Activated T-helper 1 cell treated with anti-CD3 and anti-CD28 coated beads, Interleukin-12 subunit alpha, Interleukin-12 subunit beta, Interleukin-2, Interleukin-4 antibody, amounts not matched to agents 30 ng/mL and 10 ng/mL and 1 ng/mL, durations not matched to agents 14 hours and 24 hours and 36 hours (primary cell): Measurements from ENCODE around the gene PMFBP1. TPM values are rescaled to one million over a fixed set of nuclear protein-coding genes. Genes with fewer than 3 reads are reported as not detected.

ENCODE experiments used
- DNase-seq: peaks from one replicate; pipeline ENCODE4 v3.0.0; 2021; ENCODE audit warnings: low spot score
- H3K27ac Mint-ChIP-seq: one replicate; pipeline ENCODE4 v1.8.0; 2021; ENCODE audit warnings: mild to moderate bottlenecking, mixed read lengths
- H3K27me3 Mint-ChIP-seq: one replicate; pipeline ENCODE4 v1.8.0; 2022; ENCODE audit warnings: mild to moderate bottlenecking, moderate library complexity, mixed read lengths; ENCODE audit not compliant: insufficient read depth
- H3K36me3 Mint-ChIP-seq: one replicate; pipeline ENCODE4 v1.8.0; 2021; ENCODE audit warnings: low read depth, mixed read lengths
- H3K4me1 Mint-ChIP-seq: one replicate; pipeline ENCODE4 v1.8.0; 2021; ENCODE audit warnings: low read depth, mixed read lengths
- H3K4me3 Mint-ChIP-seq: one replicate; pipeline ENCODE4 v1.8.0; 2021; ENCODE audit warnings: mild to moderate bottlenecking, moderate library complexity, mixed read lengths
- H3K9me3 Mint-ChIP-seq: one replicate; pipeline ENCODE4 v1.8.0; 2021; ENCODE audit warnings: mixed read lengths
- intact Hi-C: fragments of 100-400 bp; cut with micrococcal nuclease; formaldehyde crosslinking; loops from one replicate; pipeline ENCODE4 v1.15.1; 2024
- total RNA-seq: library from RNA; stranded (reverse); gene quantifications from 2 replicates; pipeline ENCODE4 v1.2.3, GENCODE V29; 2022

Gene PMFBP1
- total RNA-seq = 0.12 and 0.39 TPM in 2 replicates

- Mint-ChIP-seq H3K4me1 (no peaks in the 10 kb centered on the region), H3K4me3 (no peak within 1 kb of the TSS), H3K36me3 (no peaks in the 10 kb centered on the region), H3K9me3 (peaks cover 11% of the 10 kb centered on the region), H3K27ac (no peak within 1 kb of the TSS), H3K27me3 (no peaks in the 10 kb centered on the region)
- no peak for DNase-seq
- intact Hi-C loops = no loop called here
Measured at GRCh38 chr16:72172105-72173034, at the start of gene PMFBP1. Gene PMFBP1 (minus strand): TSS chr16:72172155. CDS start chr16:72171208, 947 bp downstream.

- intact Hi-C loops = no loop called here
- no peak for DNase-seq
- Mint-ChIP-seq H3K4me3 (no peak overlapping the region), H3K36me3 (no peaks in the 10 kb centered on the region), H3K27ac (no peak overlapping the region), H3K27me3 (peaks cover 6% of the 10 kb centered on the region), H3K4me1 (no peaks in the 10 kb centered on the region), H3K9me3 (no peaks in the 10 kb centered on the region)
Measured at GRCh38 chr16:72221630-72222024, 49.7 kb upstream of the PMFBP1 start.

GRCh38 chr16:72220875-72221629 is 49.1 kb upstream of the PMFBP1 start:
- Mint-ChIP-seq H3K27ac (no peak overlapping the region), H3K36me3 (no peaks in the 10 kb centered on the region), H3K4me1 (no peaks in the 10 kb centered on the region), H3K9me3 (no peaks in the 10 kb centered on the region), H3K27me3 (peaks cover 6% of the 10 kb centered on the region), H3K4me3 (no peak overlapping the region)
- intact Hi-C loops = no loop called here
- no peak for DNase-seq

GRCh38 chr16:72219282-72219681 is 47.3 kb upstream of the PMFBP1 start:
- H3K27me3 Mint-ChIP-seq = peaks cover 6% of the 10 kb centered on the region
- H3K9me3 Mint-ChIP-seq = no peaks in the 10 kb centered on the region
- no peaks in the 10 kb centered on the region for H3K4me1 Mint-ChIP-seq
- intact Hi-C loops = no loop called here
- H3K27ac Mint-ChIP-seq = no peak overlapping the region
- no peak overlapping the region for H3K4me3 Mint-ChIP-seq
- no peaks in the 10 kb centered on the region for H3K36me3 Mint-ChIP-seq
- DNase-seq = no peak

- Mint-ChIP-seq H3K27me3 (peaks cover 5% of the 10 kb centered on the region), H3K9me3 (no peaks in the 10 kb centered on the region), H3K4me3 (no peak overlapping the region), H3K36me3 (no peaks in the 10 kb centered on the region), H3K27ac (no peak overlapping the region), H3K4me1 (no peaks in the 10 kb centered on the region)
- no peak for DNase-seq
- intact Hi-C loops = no loop called here
Measured at GRCh38 chr16:72216767-72217166, 44.8 kb upstream of the PMFBP1 start.

- no peak for DNase-seq
- no peak overlapping the region for H3K27ac Mint-ChIP-seq
- H3K4me1 Mint-ChIP-seq = no peaks in the 10 kb centered on the region
- H3K4me3 Mint-ChIP-seq = no peak overlapping the region
- H3K36me3 Mint-ChIP-seq = no peaks in the 10 kb centered on the region
- intact Hi-C loops = no loop called here
- no peaks in the 10 kb centered on the region for H3K9me3 Mint-ChIP-seq
- H3K27me3 Mint-ChIP-seq = peaks cover 2% of the 10 kb centered on the region
Measured at GRCh38 chr16:72214821-72215220, 42.9 kb upstream of the PMFBP1 start.

- intact Hi-C loops = no loop called here
- Mint-ChIP-seq H3K27ac (no peak overlapping the region), H3K9me3 (no peaks in the 10 kb centered on the region), H3K36me3 (no peaks in the 10 kb centered on the region), H3K4me3 (no peak overlapping the region), H3K4me1 (no peaks in the 10 kb centered on the region), H3K27me3 (peaks cover 5% of the 10 kb centered on the region)
- no peak for DNase-seq
Measured at GRCh38 chr16:72211110-72211509, 39.2 kb upstream of the PMFBP1 start.

GRCh38 chr16:72210555-72210954 is 38.6 kb upstream of the PMFBP1 start:
- Mint-ChIP-seq H3K27me3 (peaks cover 7% of the 10 kb centered on the region), H3K4me1 (no peaks in the 10 kb centered on the region), H3K9me3 (no peaks in the 10 kb centered on the region), H3K4me3 (no peak overlapping the region), H3K27ac (no peak overlapping the region), H3K36me3 (no peaks in the 10 kb centered on the region)
- intact Hi-C loops = no loop called here
- no peak for DNase-seq

- no peak for DNase-seq
- intact Hi-C loops = no loop called here
- H3K36me3 Mint-ChIP-seq = no peaks in the 10 kb centered on the region
- no peak overlapping the region for H3K4me3 Mint-ChIP-seq
- no peaks in the 10 kb centered on the region for H3K4me1 Mint-ChIP-seq
- H3K27ac Mint-ChIP-seq = no peak overlapping the region
- no peaks in the 10 kb centered on the region for H3K9me3 Mint-ChIP-seq
- peaks cover 7% of the 10 kb centered on the region for H3K27me3 Mint-ChIP-seq
Measured at GRCh38 chr16:72210072-72210471, 38.1 kb upstream of the PMFBP1 start.

GRCh38 chr16:72206299-72206698 is 34.3 kb upstream of the PMFBP1 start:
- peaks cover 5% of the 10 kb centered on the region for H3K27me3 Mint-ChIP-seq
- intact Hi-C loops = no loop called here
- no peak overlapping the region for H3K4me3 Mint-ChIP-seq
- peaks cover 15% of the 10 kb centered on the region for H3K4me1 Mint-ChIP-seq
- no peak for DNase-seq
- no peaks in the 10 kb centered on the region for H3K36me3 Mint-ChIP-seq
- H3K27ac Mint-ChIP-seq = no peak overlapping the region
- H3K9me3 Mint-ChIP-seq = no peaks in the 10 kb centered on the region

GRCh38 chr16:72203401-72203800 is 31.4 kb upstream of the PMFBP1 start:
- Mint-ChIP-seq H3K4me1 (peaks cover 15% of the 10 kb centered on the region), H3K27me3 (peaks cover 2% of the 10 kb centered on the region), H3K4me3 (no peak overlapping the region), H3K9me3 (no peaks in the 10 kb centered on the region), H3K27ac (no peak overlapping the region), H3K36me3 (no peaks in the 10 kb centered on the region)
- intact Hi-C loops = no loop called here
- no peak for DNase-seq

- no peak overlapping the region for H3K4me3 Mint-ChIP-seq
- intact Hi-C loops = no loop called here
- H3K9me3 Mint-ChIP-seq = no peaks in the 10 kb centered on the region
- H3K27ac Mint-ChIP-seq = no peak overlapping the region
- H3K27me3 Mint-ChIP-seq = peaks cover 2% of the 10 kb centered on the region
- H3K4me1 Mint-ChIP-seq = peaks cover 15% of the 10 kb centered on the region
- no peak for DNase-seq
- no peaks in the 10 kb centered on the region for H3K36me3 Mint-ChIP-seq
Measured at GRCh38 chr16:72202014-72202413, 30.1 kb upstream of the PMFBP1 start.

- Mint-ChIP-seq H3K27me3 (peaks cover 2% of the 10 kb centered on the region), H3K4me1 (peaks cover 15% of the 10 kb centered on the region), H3K9me3 (no peaks in the 10 kb centered on the region), H3K36me3 (no peaks in the 10 kb centered on the region), H3K27ac (no peak overlapping the region), H3K4me3 (no peak overlapping the region)
- DNase-seq = no peak
- intact Hi-C loops = no loop called here
Measured at GRCh38 chr16:72201387-72201786, 29.4 kb upstream of the PMFBP1 start.
